NCI-H774 (cell line): ENCODE data around the gene NDUFS6.
"Not testable (repeated sequence)": the region's sequence is repeated elsewhere in the genome, so short reads cannot be mapped to it uniquely, and the experiment has no call there.

Experiments
- DNase-seq: peaks from one replicate; lab custom pipeline; 2025; lab: John Stamatoyannopoulos, UW

The NDUFS6 gene

GRCh38 chr5:1783216-1783554 is 18.0 kb upstream of the NDUFS6 start:
- DNase-seq: no peak

- no peak for DNase-seq
Observed at GRCh38 chr5:1784197-1785050, 16.8 kb upstream of the NDUFS6 start.

- no peak for DNase-seq
Observed at GRCh38 chr5:1785062-1785461, 16.1 kb upstream of the NDUFS6 start.

- DNase-seq: no peak
Observed at GRCh38 chr5:1785984-1786383, 15.2 kb upstream of the NDUFS6 start.

GRCh38 chr5:1786621-1787471 is 14.4 kb upstream of the NDUFS6 start:
- no peak for DNase-seq

GRCh38 chr5:1787472-1788047 is 13.6 kb upstream of the NDUFS6 start:
- DNase-seq: no peak

- DNase-seq: no peak
Observed at GRCh38 chr5:1788200-1788599, 13.0 kb upstream of the NDUFS6 start.

GRCh38 chr5:1788828-1789227 is 12.4 kb upstream of the NDUFS6 start:
- no peak for DNase-seq

- not testable (repeated sequence) for DNase-seq
Observed at GRCh38 chr5:1789438-1789833, 11.8 kb upstream of the NDUFS6 start.

GRCh38 chr5:1789834-1790471 is 11.3 kb upstream of the NDUFS6 start:
- no peak for DNase-seq

GRCh38 chr5:1791176-1791575 is 10.0 kb upstream of the NDUFS6 start:
- no peak for DNase-seq

GRCh38 chr5:1792842-1793266 is 8.4 kb upstream of the NDUFS6 start:
- no peak for DNase-seq

GRCh38 chr5:1793301-1793740 is 7.9 kb upstream of the NDUFS6 start:
- no peak for DNase-seq

GRCh38 chr5:1793966-1794900 is 7.0 kb upstream of the NDUFS6 start:
- DNase-seq: no peak

GRCh38 chr5:1794901-1795290 is 6.3 kb upstream of the NDUFS6 start:
- no peak for DNase-seq

- no peak for DNase-seq
Observed at GRCh38 chr5:1795506-1795905, 5.7 kb upstream of the NDUFS6 start.

GRCh38 chr5:1795931-1796330 is 5.3 kb upstream of the NDUFS6 start:
- no peak for DNase-seq

GRCh38 chr5:1796371-1797102 is 4.7 kb upstream of the NDUFS6 start:
- DNase-seq: no peak

GRCh38 chr5:1797103-1797800 is 4.0 kb upstream of the NDUFS6 start:
- no peak for DNase-seq

- DNase-seq: no peak
Observed at GRCh38 chr5:1797855-1798254, 3.4 kb upstream of the NDUFS6 start.
